ENCODE data around the gene DGKD. TPM values are rescaled to one million over a fixed set of nuclear protein-coding genes. Genes with fewer than 3 reads are reported as not detected.

The DGKD gene
- total and polyA plus RNA-seq, 5 donors from 2014 or later: 11.3 to 161 (median 11.5) TPM

DNA sequence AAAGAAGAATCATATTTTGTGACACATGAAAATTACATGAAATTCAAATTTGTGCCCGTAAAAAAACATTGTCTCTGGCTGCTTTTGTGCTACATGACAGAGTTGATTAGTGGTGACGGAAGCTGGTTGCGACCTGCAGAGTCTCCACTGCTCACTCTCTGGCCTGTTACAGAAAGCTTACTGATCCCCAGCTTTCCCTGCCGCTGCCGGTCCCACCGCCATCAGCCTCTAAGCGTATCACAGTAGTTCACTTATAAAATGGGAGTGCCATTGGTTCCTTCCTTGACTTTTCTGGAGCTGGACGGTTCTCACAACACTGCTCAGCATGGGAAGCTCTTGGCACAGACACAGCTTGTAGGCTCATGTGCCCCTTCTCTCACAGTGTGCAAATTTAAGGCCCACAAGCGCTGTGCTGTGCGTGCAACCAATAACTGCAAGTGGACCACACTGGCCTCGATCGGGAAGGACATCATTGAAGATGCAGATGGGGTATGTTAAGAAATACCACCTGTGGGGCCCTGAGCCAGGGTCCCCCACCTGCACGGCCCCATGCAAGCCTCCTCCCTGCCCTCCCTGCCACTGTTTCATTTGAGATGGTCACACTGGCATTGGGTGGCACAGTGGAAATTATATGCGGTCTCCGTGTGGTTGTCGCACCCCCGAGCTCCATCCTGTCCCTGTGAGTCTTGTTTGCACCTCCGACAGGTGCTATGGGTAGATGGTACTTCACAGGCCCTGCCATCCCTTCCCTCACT, 81.3 kb downstream of the DGKD start:
- Histone ChIP-seq H3K4me3 (ENCODE audit: low read depth, low read length) (no peak overlapping the region), H3K4me1 (ENCODE audit: control insufficient read depth, insufficient read depth, low read length, poor library complexity, severe bottlenecking) (no peaks in the 10 kb centered on the region), H3K9me3 (ENCODE audit: control insufficient read depth in 2 of 2, low read length in 2 of 2) (no peaks in the 10 kb centered on the region), H3K36me3 (ENCODE audit: control insufficient read depth, insufficient read depth, low read length) (peaks cover 60% of the 10 kb centered on the region), H3K27ac (ENCODE audit: insufficient read depth, low read length, poor library complexity, severe bottlenecking) (no peak overlapping the region), H3K27me3 (ENCODE audit: control insufficient read depth, insufficient read depth, low read length) (no peaks in the 10 kb centered on the region)
- Mint-ChIP-seq H3K36me3 (peaks cover 43% of the 10 kb centered on the region), H3K27ac (peak overlapping the region in 1 of 3 donors; percentile 51), H3K4me1 (peaks cover 0 to 25% (median 8%) of the 10 kb centered on the region in 4 donors), H3K9me3 (no peaks in the 10 kb centered on the region), H3K27me3 (no peaks in the 10 kb centered on the region), H3K4me3 (peak overlapping the region in 1 of 4 donors; percentile 38)
- no peak for ATAC-seq (ENCODE audit: low read depth in 2 of 2)
- DNase-seq: no peak

DNA sequence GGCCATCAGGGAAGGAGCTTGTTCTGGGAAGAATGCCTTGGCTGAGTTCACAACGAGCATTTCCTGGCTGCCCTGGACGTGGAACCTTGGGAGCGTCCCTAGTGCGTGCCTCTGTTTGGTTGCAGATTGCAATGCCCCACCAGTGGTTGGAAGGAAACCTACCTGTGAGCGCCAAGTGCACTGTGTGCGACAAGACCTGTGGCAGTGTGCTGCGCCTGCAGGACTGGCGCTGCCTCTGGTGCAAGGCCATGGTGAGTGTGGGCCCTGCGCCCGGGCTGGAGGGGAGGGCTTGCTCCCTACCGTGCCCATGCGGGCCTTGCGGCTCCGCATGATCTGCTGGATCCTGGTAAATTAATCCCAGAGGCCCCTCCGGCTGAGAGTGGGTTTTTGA, 81.9 kb downstream of the DGKD start:
- H3K9me3 ChIP-seq (ENCODE audit: control insufficient read depth in 2 of 2, low read length in 2 of 2): no peaks in the 10 kb centered on the region
- ATAC-seq (ENCODE audit: low read depth in 2 of 2): no peak
- H3K27ac ChIP-seq (ENCODE audit: insufficient read depth, low read length, poor library complexity, severe bottlenecking): no peak overlapping the region
- Mint-ChIP-seq H3K4me3 (peak overlapping the region in 1 of 4 donors; percentile 38), H3K9me3 (no peaks in the 10 kb centered on the region), H3K27me3 (no peaks in the 10 kb centered on the region), H3K27ac (peak overlapping the region in 1 of 3 donors; percentile 76), H3K4me1 (peaks cover 0 to 23% (median 10%) of the 10 kb centered on the region in 4 donors), H3K36me3 (peaks cover 43% of the 10 kb centered on the region)
- H3K27me3 ChIP-seq (ENCODE audit: control insufficient read depth, insufficient read depth, low read length): no peaks in the 10 kb centered on the region
- H3K4me3 ChIP-seq (ENCODE audit: low read depth, low read length): no peak overlapping the region
- no peak for DNase-seq
- no peaks in the 10 kb centered on the region for H3K4me1 ChIP-seq (ENCODE audit: control insufficient read depth, insufficient read depth, low read length, poor library complexity, severe bottlenecking)
- peaks cover 60% of the 10 kb centered on the region for H3K36me3 ChIP-seq (ENCODE audit: control insufficient read depth, insufficient read depth, low read length)

DNA sequence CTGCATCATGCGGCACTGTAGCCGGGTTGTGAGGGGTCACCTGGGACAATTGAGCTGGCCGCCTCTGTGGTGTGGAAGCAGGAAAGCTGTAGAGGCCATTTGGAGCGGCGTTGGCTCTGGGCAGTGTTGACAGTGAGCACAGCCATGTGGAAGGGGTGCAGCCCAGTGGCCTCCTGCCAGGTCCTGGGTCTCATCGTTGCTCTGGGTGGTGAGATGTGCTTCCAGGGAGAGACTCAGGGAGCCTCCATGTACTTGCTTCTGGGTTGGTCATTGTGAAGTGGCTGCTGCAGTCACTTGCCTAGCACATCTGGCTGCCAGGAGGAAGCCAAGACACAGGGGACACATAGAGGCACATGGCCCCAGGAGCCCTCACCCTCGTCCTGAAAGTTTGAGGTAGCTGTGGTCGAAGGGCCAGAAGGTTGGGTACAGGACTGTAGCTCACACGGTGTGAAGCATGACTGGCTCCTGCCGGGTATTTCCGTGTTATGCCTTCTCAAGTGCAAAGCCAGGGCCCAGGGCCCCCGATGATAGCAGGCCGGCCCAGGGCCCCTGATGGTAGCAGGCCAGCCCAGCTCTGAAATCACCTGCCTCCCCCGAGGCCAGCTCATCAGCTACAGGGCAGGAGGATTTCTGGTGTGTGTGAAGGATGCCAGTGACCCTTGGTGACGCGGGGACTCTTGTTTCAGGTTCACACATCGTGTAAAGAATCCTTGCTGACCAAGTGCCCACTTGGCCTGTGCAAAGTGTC, 82.6 kb downstream of the DGKD start:
- Mint-ChIP-seq H3K4me3 (no peak overlapping the region), H3K27ac (peak overlapping the region in 1 of 3 donors; percentile 76), H3K4me1 (peaks cover 0 to 22% (median 10%) of the 10 kb centered on the region in 4 donors), H3K9me3 (no peaks in the 10 kb centered on the region), H3K36me3 (peaks cover 45% of the 10 kb centered on the region), H3K27me3 (no peaks in the 10 kb centered on the region)
- ATAC-seq (ENCODE audit: low read depth in 2 of 2) (no peak), DNase-seq (no peak)
- H3K36me3 ChIP-seq (ENCODE audit: control insufficient read depth, insufficient read depth, low read length): peaks cover 66% of the 10 kb centered on the region
- no peaks in the 10 kb centered on the region for H3K9me3 ChIP-seq (ENCODE audit: control insufficient read depth in 2 of 2, low read length in 2 of 2)
- H3K4me1 ChIP-seq (ENCODE audit: control insufficient read depth, insufficient read depth, low read length, poor library complexity, severe bottlenecking): no peaks in the 10 kb centered on the region
- H3K4me3 ChIP-seq (ENCODE audit: low read depth, low read length): no peak overlapping the region
- H3K27ac ChIP-seq (ENCODE audit: insufficient read depth, low read length, poor library complexity, severe bottlenecking): no peak overlapping the region
- H3K27me3 ChIP-seq (ENCODE audit: control insufficient read depth, insufficient read depth, low read length): no peaks in the 10 kb centered on the region

DNA sequence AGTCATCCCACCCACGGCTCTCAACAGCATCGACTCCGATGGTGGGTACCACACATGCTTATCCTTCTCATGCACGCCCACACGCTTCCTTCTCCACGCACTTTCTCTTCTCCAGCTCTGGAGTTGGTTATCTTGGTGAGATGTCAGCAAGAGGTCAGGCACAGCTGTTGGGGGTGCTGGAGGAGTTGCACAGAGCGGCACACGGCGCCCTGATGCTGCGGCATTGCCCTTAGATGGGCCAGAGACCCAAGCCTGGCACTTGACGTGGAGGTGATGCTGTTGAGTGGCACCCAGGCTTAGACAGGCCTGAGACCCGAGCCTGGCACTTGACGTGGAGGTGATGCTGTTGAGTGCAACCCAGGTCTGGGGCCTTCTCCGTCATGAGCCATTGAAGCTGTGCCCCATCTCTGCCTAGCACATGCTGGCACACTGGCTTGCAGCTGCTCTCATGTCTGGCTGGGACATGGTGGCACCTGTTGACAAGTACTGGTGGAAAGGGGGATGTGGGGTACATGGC, 83.2 kb downstream of the DGKD start:
- no peak for DNase-seq
- Histone ChIP-seq H3K27me3 (ENCODE audit: control insufficient read depth, insufficient read depth, low read length) (no peaks in the 10 kb centered on the region), H3K36me3 (ENCODE audit: control insufficient read depth, insufficient read depth, low read length) (peaks cover 72% of the 10 kb centered on the region), H3K27ac (ENCODE audit: insufficient read depth, low read length, poor library complexity, severe bottlenecking) (no peak overlapping the region), H3K4me1 (ENCODE audit: control insufficient read depth, insufficient read depth, low read length, poor library complexity, severe bottlenecking) (no peaks in the 10 kb centered on the region), H3K9me3 (ENCODE audit: control insufficient read depth in 2 of 2, low read length in 2 of 2) (no peaks in the 10 kb centered on the region), H3K4me3 (ENCODE audit: low read depth, low read length) (no peak overlapping the region)
- H3K4me3 Mint-ChIP-seq: no peak overlapping the region
- H3K36me3 Mint-ChIP-seq: peaks cover 51% of the 10 kb centered on the region
- no peaks in the 10 kb centered on the region for H3K9me3 Mint-ChIP-seq
- H3K27me3 Mint-ChIP-seq: no peaks in the 10 kb centered on the region
- H3K27ac Mint-ChIP-seq: no peak overlapping the region
- peaks cover 0 to 24% (median 10%) of the 10 kb centered on the region in 4 donors for H3K4me1 Mint-ChIP-seq
- ATAC-seq (ENCODE audit: low read depth in 2 of 2): no peak

DNA sequence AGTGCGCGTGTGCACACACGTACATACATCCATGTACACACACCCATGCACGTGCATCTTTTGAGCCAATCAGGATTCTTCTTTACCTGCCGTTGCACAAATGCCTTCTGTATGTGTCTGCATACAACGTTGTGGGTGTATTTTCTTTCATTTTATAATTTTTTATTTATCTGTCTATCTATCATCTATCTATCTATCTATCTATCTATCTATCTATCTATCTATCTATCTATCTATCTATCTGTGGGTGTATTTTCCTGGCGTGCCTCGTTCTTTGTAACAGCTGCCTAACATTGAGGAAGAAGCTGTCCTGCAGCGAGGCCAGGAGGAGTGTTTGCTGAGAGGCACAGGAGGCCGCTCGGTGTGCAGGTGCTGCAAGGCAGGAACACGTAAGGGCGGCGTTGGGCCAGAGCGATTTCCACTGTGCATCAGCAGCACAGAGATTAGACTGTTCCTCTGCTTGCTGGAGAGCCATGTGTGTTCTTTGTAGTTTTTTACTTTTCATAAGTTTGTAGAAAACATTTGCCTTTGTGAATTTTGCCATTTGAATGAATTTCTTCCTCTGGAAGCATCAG, 84.4 kb downstream of the DGKD start:
- Mint-ChIP-seq H3K27me3 (no peaks in the 10 kb centered on the region), H3K4me1 (peaks cover 7 to 21% (median 11%) of the 10 kb centered on the region in 4 donors), H3K9me3 (no peaks in the 10 kb centered on the region), H3K36me3 (peaks cover 51% of the 10 kb centered on the region), H3K4me3 (no peak overlapping the region), H3K27ac (peak overlapping the region in 1 of 3 donors; percentile 62)
- H3K27ac ChIP-seq (ENCODE audit: insufficient read depth, low read length, poor library complexity, severe bottlenecking): no peak overlapping the region
- peaks cover 5% of the 10 kb centered on the region for H3K4me1 ChIP-seq (ENCODE audit: control insufficient read depth, insufficient read depth, low read length, poor library complexity, severe bottlenecking)
- H3K9me3 ChIP-seq (ENCODE audit: control insufficient read depth in 2 of 2, low read length in 2 of 2): no peaks in the 10 kb centered on the region
- no peak for DNase-seq
- no peak overlapping the region for H3K4me3 ChIP-seq (ENCODE audit: low read depth, low read length)
- H3K36me3 ChIP-seq (ENCODE audit: control insufficient read depth, insufficient read depth, low read length): peaks cover 72% of the 10 kb centered on the region
- no peaks in the 10 kb centered on the region for H3K27me3 ChIP-seq (ENCODE audit: control insufficient read depth, insufficient read depth, low read length)
- no peak for ATAC-seq (ENCODE audit: low read depth in 2 of 2)

DNA sequence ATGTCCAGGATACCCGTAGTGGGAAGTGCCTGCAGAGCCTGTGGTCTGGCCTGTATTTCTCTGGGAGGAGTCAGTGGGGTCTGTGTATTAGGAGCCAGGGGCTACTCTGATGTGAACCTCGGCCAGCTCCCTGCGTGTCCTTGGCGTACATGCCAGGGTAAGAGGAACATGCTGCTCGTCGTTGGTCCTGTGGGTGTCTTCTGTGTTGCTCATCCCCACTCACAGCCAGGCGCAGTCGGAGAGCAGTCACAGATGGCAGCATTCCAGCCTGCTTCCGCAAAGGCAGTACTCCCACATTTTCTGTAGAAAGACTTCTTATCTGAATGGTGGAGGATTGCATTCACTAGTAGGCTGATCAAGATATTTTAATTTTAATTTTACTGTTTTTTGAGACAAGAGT, 84.9 kb downstream of the DGKD start:
- DNase-seq (no peak), ATAC-seq (ENCODE audit: low read depth in 2 of 2) (no peak)
- H3K4me3 Mint-ChIP-seq: no peak overlapping the region
- H3K4me1 Mint-ChIP-seq: peaks cover 8 to 24% (median 14%) of the 10 kb centered on the region in 4 donors
- H3K4me1 ChIP-seq (ENCODE audit: control insufficient read depth, insufficient read depth, low read length, poor library complexity, severe bottlenecking): peaks cover 7% of the 10 kb centered on the region
- H3K4me3 ChIP-seq (ENCODE audit: low read depth, low read length): no peak overlapping the region
- H3K27ac ChIP-seq (ENCODE audit: insufficient read depth, low read length, poor library complexity, severe bottlenecking): no peak overlapping the region
- no peaks in the 10 kb centered on the region for H3K9me3 ChIP-seq (ENCODE audit: control insufficient read depth in 2 of 2, low read length in 2 of 2)
- H3K27me3 ChIP-seq (ENCODE audit: control insufficient read depth, insufficient read depth, low read length): no peaks in the 10 kb centered on the region
- peaks cover 74% of the 10 kb centered on the region for H3K36me3 ChIP-seq (ENCODE audit: control insufficient read depth, insufficient read depth, low read length)
- H3K36me3 Mint-ChIP-seq: peaks cover 52% of the 10 kb centered on the region
- H3K27ac Mint-ChIP-seq: peak overlapping the region in 2 of 3 donors; percentile 36 to 62
- peaks cover 4% of the 10 kb centered on the region for H3K27me3 Mint-ChIP-seq
- no peaks in the 10 kb centered on the region for H3K9me3 Mint-ChIP-seq

DNA sequence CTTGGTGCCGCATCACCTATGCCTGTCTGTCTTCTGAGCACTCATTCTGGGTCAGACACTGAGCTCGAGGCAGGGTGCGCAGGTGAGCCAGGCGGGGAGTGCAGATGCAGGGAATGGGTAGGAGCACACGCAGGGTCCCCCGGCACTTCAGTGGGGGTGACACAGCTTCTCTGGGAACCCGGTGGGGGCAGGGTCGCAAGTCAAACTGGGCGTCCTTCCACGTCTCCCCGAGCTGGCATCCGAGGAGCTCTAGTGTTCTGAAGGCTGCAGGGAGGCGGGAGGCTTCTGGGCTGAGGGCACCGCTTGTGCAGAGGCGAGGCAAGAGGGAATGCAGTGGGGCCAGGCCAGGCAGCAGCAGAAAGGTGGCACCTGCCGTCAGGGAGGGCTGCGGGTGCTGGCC, 86.0 kb downstream of the DGKD start:
- peaks cover 54% of the 10 kb centered on the region for H3K36me3 Mint-ChIP-seq
- H3K27me3 Mint-ChIP-seq: peaks cover 5% of the 10 kb centered on the region
- no peak overlapping the region for H3K27ac ChIP-seq (ENCODE audit: insufficient read depth, low read length, poor library complexity, severe bottlenecking)
- H3K4me3 Mint-ChIP-seq: no peak overlapping the region
- no peaks in the 10 kb centered on the region for H3K9me3 Mint-ChIP-seq
- no peaks in the 10 kb centered on the region for H3K27me3 ChIP-seq (ENCODE audit: control insufficient read depth, insufficient read depth, low read length)
- peaks cover 7% of the 10 kb centered on the region for H3K4me1 ChIP-seq (ENCODE audit: control insufficient read depth, insufficient read depth, low read length, poor library complexity, severe bottlenecking)
- H3K36me3 ChIP-seq (ENCODE audit: control insufficient read depth, insufficient read depth, low read length): peaks cover 76% of the 10 kb centered on the region
- ATAC-seq (ENCODE audit: low read depth in 2 of 2) (no peak), DNase-seq (no peak)
- peak overlapping the region in 1 of 3 donors; percentile 55 for H3K27ac Mint-ChIP-seq
- H3K4me3 ChIP-seq (ENCODE audit: low read depth, low read length): no peak overlapping the region
- H3K9me3 ChIP-seq (ENCODE audit: control insufficient read depth in 2 of 2, low read length in 2 of 2): no peaks in the 10 kb centered on the region
- peaks cover 8 to 21% (median 14%) of the 10 kb centered on the region in 4 donors for H3K4me1 Mint-ChIP-seq

All from CD4-positive, CD25-positive, alpha-beta regulatory T cell (primary cell).